A549 (cell line): Measurements from ENCODE around the gene KRTAP10-9. TPM values are rescaled to one million over a fixed set of nuclear protein-coding genes. Genes with fewer than 3 reads are reported as not detected.

Source experiments
- ATAC-seq, 2 experiments: fragments of 200-7000 bp in 1 of 2; fragments of >200 bp in 1 of 2; cut with Nextera tagmentation in 1 of 2; cut with Tn5 transposase in 1 of 2; 3 replicates each; pipeline versions ENCODE4 v1.8.0 to v1.9.1; 2018 to 2020; ENCODE audit warnings: mild to moderate bottlenecking in 1 of 2, moderate library complexity in 1 of 2
- CTCF ChIA-PET: fragments of 300-600 bp; sonication (Branson Sonifier 250); formaldehyde crosslinking; extraction: SDS; loops from one replicate; lab custom pipeline; 2021; ENCODE audit warnings: antibody characterized with exemption, inconsistent platforms; lab: Yijun Ruan, JAX
- POLR2A ChIA-PET: fragments of 350-600 bp; formaldehyde crosslinking; extraction: SDS; loops from one replicate; lab custom pipeline; 2021; ENCODE audit warnings: antibody characterized with exemption, inconsistent platforms; lab: Yijun Ruan, JAX
- DNase-seq, 2 experiments: peaks; one replicate each; pipeline versions ENCODE4 v3.0.0 to v3.0.0-alpha.2; 2011 to 2016; ENCODE audit warnings: low read depth in 1 of 2, low spot score in 1 of 2
- FAIRE-seq: peaks from 2 replicates; lab custom pipeline; 2011; peaks lifted over from hg19 to GRCh38; lab: Jason Lieb, UNC
- H3K27ac ChIP-seq, 2 experiments: fragments of >200 bp; sonication (Bioruptor Twin); formaldehyde crosslinking; 3 replicates each; pipeline ENCODE4 v1.5.1; 2016 to 2017
- H3K4me1 ChIP-seq: fragments of >200 bp; sonication (Bioruptor Twin); formaldehyde crosslinking; 3 replicates; pipeline ENCODE4 v1.6.1; 2016
- H3K4me2 ChIP-seq: fragments of >200 bp; sonication (Bioruptor Twin); formaldehyde crosslinking; 3 replicates; pipeline ENCODE4 v1.6.1; 2016
- H3K4me3 ChIP-seq: fragments of >200 bp; sonication (Bioruptor Twin); formaldehyde crosslinking; 3 replicates; pipeline ENCODE4 v1.5.1; 2016
- H3K9me3 ChIP-seq: fragments of >200 bp; sonication (Bioruptor Twin); formaldehyde crosslinking; 3 replicates; pipeline ENCODE4 v1.6.1; 2016
- ATOH8 ChIP-seq: fragments of 250-450 bp; sonication (Bioruptor Pico); IDR thresholded peaks from 2 replicates; pipeline ENCODE4 v1.5.0; 2020; ENCODE audit warnings: low read depth, mild to moderate bottlenecking, moderate library complexity
- CBX8 ChIP-seq: fragments of 200-600 bp; sonication (generic); IDR thresholded peaks from 2 replicates; pipeline ENCODE4 v1.6.1; 2016
- CHD2 ChIP-seq: fragments of 150-350 bp; IDR thresholded peaks from 2 replicates; pipeline ENCODE4 v1.6.1; 2014; ENCODE audit warnings: low read length; ENCODE audit not compliant: partially characterized antibody
- CHD4 ChIP-seq: fragments of 200-600 bp; sonication (generic); IDR thresholded peaks from 2 replicates; pipeline ENCODE4 v1.6.1; 2016; ENCODE audit warnings: antibody characterized with exemption, mild to moderate bottlenecking, borderline replicate concordance
- E2F6 ChIP-seq: IDR thresholded peaks from 2 replicates; pipeline ENCODE4 v1.6.1; 2012; ENCODE audit warnings: low read depth, borderline replicate concordance
- EHF ChIP-seq: fragments of 250-450 bp; sonication (Bioruptor Pico); IDR thresholded peaks from 2 replicates; pipeline ENCODE4 v1.5.0; 2020; ENCODE audit warnings: mild to moderate bottlenecking
- ELK1 ChIP-seq: fragments of 150-350 bp; IDR thresholded peaks from 2 replicates; pipeline ENCODE4 v1.6.1; 2014; ENCODE audit warnings: low read depth, mild to moderate bottlenecking, low read length
- HDAC2 ChIP-seq: fragments of 200-600 bp; sonication (generic); IDR thresholded peaks from 2 replicates; pipeline ENCODE4 v1.6.1; 2016
- HEYL ChIP-seq: fragments of 250-450 bp; sonication (Bioruptor Pico); IDR thresholded peaks from 2 replicates; pipeline ENCODE4 v1.8.0; 2021; ENCODE audit warnings: mild to moderate bottlenecking, moderate library complexity
- HOXA7 ChIP-seq: fragments of 250-450 bp; sonication (Bioruptor Pico); IDR thresholded peaks from 2 replicates; pipeline ENCODE4 v1.5.0; 2020; ENCODE audit warnings: mild to moderate bottlenecking, moderate library complexity
- JUNB ChIP-seq: fragments of >200 bp; sonication (Bioruptor Twin); formaldehyde crosslinking; IDR thresholded peaks from 2 replicates; pipeline ENCODE4 v1.6.1; 2016
- KDM1A ChIP-seq: fragments of 200-600 bp; sonication (generic); IDR thresholded peaks from 2 replicates; pipeline ENCODE4 v1.6.1; 2016; ENCODE audit warnings: low read depth, mild to moderate bottlenecking
- MAZ ChIP-seq: fragments of 150-350 bp; IDR thresholded peaks from 2 replicates; pipeline ENCODE4 v1.6.1; 2014; ENCODE audit warnings: antibody characterized with exemption, low read depth, low read length, borderline replicate concordance
- MYC ChIP-seq: IDR thresholded peaks from 2 replicates; pipeline ENCODE4 v1.6.1; 2012; ENCODE audit warnings: mild to moderate bottlenecking, inconsistent platforms, low read length, improper control_type of control experiment, borderline replicate concordance
- NPAS2 ChIP-seq: fragments of 250-450 bp; sonication (Bioruptor Pico); IDR thresholded peaks from 2 replicates; pipeline ENCODE4 v1.8.0; 2022; ENCODE audit warnings: mild to moderate bottlenecking, moderate library complexity, borderline replicate concordance
- PBX3 ChIP-seq: IDR thresholded peaks from 2 replicates; pipeline ENCODE4 v1.6.1; 2012
- PHF8 ChIP-seq: fragments of 200-600 bp; sonication (generic); IDR thresholded peaks from 2 replicates; pipeline ENCODE4 v1.6.1; 2016; ENCODE audit warnings: low read depth, mild to moderate bottlenecking, antibody characterized with exemption, moderate library complexity, borderline replicate concordance
- POLR2A ChIP-seq: IDR thresholded peaks from 2 replicates; pipeline ENCODE4 v1.6.1; 2012; ENCODE audit warnings: mild to moderate bottlenecking, low read length
- POLR2AphosphoS2 ChIP-seq: conservative IDR thresholded peaks from 2 replicates; pipeline ENCODE4 v1.6.1; 2012; ENCODE audit warnings: low read length, improper control_type of control experiment, inconsistent platforms
- SMC3 ChIP-seq: fragments of >200 bp; sonication (Bioruptor Twin); formaldehyde crosslinking; IDR thresholded peaks from 3 replicates; pipeline ENCODE4 v1.6.1; 2018; ENCODE audit warnings: inconsistent platforms
- TFCP2L1 ChIP-seq: fragments of 250-450 bp; sonication (Bioruptor Pico); IDR thresholded peaks from 2 replicates; pipeline ENCODE4 v1.5.0; 2021; ENCODE audit warnings: mild to moderate bottlenecking
- USF2 ChIP-seq: fragments of 450-650 bp; IDR thresholded peaks from 2 replicates; pipeline ENCODE4 v1.6.1; 2014; ENCODE audit warnings: antibody characterized with exemption
- ZSCAN20 ChIP-seq: fragments of 250-450 bp; sonication (Bioruptor Pico); IDR thresholded peaks from 2 replicates; pipeline ENCODE4 v1.8.0; 2022; ENCODE audit warnings: mild to moderate bottlenecking, moderate library complexity
- WGBS: methylation state at CpG from one replicate; pipeline ENCODE4 v1.1.6; 2017; ENCODE audit errors: missing lambda C conversion rate; 5-methylcytosine and 5-hydroxymethylcytosine counted together
- polyA plus RNA-seq, 4 experiments: library from polyadenylated mRNA; depleted of rRNA in 3 of 4; stranded (reverse); fragments of >200 nt; fragmentation: RNase III in 1 of 4; extraction: RNeasy Plus Mini Kit Qiagen cat#74134 plus additional on column Dnase treatment in 1 of 4; gene quantifications; 2 replicates in 3 of 4; 3 replicates in 1 of 4; pipeline ENCODE4 v1.2.3, GENCODE V29; 2011 to 2017
- TF ChIP-seq, protein P1 (sequence below): fragments of 200-600 bp; sonication (generic); IDR thresholded peaks from 2 replicates; pipeline ENCODE4 v1.6.1; 2016; ENCODE audit warnings: antibody characterized with exemption, mild to moderate bottlenecking, moderate library complexity
- TF ChIP-seq, protein P2 (sequence below): fragments of >200 bp; sonication (Bioruptor Twin); formaldehyde crosslinking; IDR thresholded peaks from 3 replicates; pipeline ENCODE4 v1.6.1; 2016
- TF ChIP-seq, protein P3 (sequence below): fragments of >200 bp; sonication (Bioruptor Twin); formaldehyde crosslinking; IDR thresholded peaks from 2 replicates; pipeline ENCODE4 v1.6.1; 2016

The KRTAP10-9 gene
- polyA plus RNA-seq, 2 of the 4 experiments (the other 2 are of a cell fraction) = not detected

DNA sequence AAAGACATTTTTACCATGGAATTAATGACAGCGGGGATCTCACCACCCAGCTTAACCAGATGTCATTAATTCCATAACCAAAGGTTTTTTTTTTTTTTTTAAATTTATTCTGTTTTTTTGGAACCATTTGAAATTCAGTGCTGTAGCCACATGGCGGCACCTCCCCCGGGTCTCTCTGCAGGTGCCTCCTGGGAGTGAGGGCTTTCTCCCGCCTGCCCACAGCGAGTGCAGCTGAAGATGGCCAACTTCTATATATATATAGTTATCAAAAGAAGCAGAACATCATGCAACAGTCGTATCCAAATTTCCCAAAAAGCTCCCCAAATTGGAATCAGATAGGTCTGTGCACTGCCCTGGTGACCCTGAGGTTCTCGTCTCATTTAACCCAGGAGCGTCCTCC is 11.4 kb upstream of the KRTAP10-9 start:
- H3K27ac ChIP-seq = no peak overlapping the region
- no peak for DNase-seq
- 8% methylated on average over 7 of the region's 8 CpGs for WGBS
- 0 out of 3 replicates have a peak, but pooled peaks cover 2% of the 10 kb centered on the region for H3K9me3 ChIP-seq
- CTCF ChIA-PET = interaction anchor here (0.6 kb wide), 2 partner anchors 24 to 61 kb away, joined by 3 to 5 read pairs; no protein-coding TSS in a partner anchor
- no peak overlapping the region for H3K4me2 ChIP-seq
- no peak overlapping the region for H3K4me3 ChIP-seq
- POLR2A ChIA-PET = no interaction called here
- no peak for ATAC-seq
- no peak for FAIRE-seq
- no peaks in the 10 kb centered on the region for H3K4me1 ChIP-seq
- no peak for TF ChIP-seq MYC
- TF ChIP-seq SMC3 = no peak
- TF ChIP-seq HOXA7 (CRISPR knock-in tag) = no peak
- TF ChIP-seq CBX8 = no peak
- TF ChIP-seq EHF (CRISPR knock-in tag) = no peak
- TF ChIP-seq, protein P1, sequence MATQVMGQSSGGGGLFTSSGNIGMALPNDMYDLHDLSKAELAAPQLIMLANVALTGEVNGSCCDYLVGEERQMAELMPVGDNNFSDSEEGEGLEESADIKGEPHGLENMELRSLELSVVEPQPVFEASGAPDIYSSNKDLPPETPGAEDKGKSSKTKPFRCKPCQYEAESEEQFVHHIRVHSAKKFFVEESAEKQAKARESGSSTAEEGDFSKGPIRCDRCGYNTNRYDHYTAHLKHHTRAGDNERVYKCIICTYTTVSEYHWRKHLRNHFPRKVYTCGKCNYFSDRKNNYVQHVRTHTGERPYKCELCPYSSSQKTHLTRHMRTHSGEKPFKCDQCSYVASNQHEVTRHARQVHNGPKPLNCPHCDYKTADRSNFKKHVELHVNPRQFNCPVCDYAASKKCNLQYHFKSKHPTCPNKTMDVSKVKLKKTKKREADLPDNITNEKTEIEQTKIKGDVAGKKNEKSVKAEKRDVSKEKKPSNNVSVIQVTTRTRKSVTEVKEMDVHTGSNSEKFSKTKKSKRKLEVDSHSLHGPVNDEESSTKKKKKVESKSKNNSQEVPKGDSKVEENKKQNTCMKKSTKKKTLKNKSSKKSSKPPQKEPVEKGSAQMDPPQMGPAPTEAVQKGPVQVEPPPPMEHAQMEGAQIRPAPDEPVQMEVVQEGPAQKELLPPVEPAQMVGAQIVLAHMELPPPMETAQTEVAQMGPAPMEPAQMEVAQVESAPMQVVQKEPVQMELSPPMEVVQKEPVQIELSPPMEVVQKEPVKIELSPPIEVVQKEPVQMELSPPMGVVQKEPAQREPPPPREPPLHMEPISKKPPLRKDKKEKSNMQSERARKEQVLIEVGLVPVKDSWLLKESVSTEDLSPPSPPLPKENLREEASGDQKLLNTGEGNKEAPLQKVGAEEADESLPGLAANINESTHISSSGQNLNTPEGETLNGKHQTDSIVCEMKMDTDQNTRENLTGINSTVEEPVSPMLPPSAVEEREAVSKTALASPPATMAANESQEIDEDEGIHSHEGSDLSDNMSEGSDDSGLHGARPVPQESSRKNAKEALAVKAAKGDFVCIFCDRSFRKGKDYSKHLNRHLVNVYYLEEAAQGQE = no peak
- TF ChIP-seq MAZ = no peak
- no peak for TF ChIP-seq USF2
- TF ChIP-seq POLR2A = no peak

- no peak for ATAC-seq
- WGBS = 29% methylated on average over 4 of the region's 17 CpGs
- H3K4me1 ChIP-seq = no peaks in the 10 kb centered on the region
- H3K27ac ChIP-seq = no peak overlapping the region
- H3K9me3 ChIP-seq = 0 out of 3 replicates have a peak, but pooled peaks cover 2% of the 10 kb centered on the region
- H3K4me2 ChIP-seq = no peak overlapping the region
- ChIA-PET CTCF (no interaction called here), POLR2A (no interaction called here)
- H3K4me3 ChIP-seq = no peak overlapping the region
- DNase-seq = no peak
- no peak for FAIRE-seq
- TF ChIP-seq PBX3 (no peak), ELK1 (no peak), ZSCAN20 (CRISPR knock-in tag) (no peak), E2F6 (no peak), HDAC2 (no peak), NPAS2 (no peak), ATOH8 (CRISPR knock-in tag) (no peak), KDM1A (no peak), HEYL (CRISPR knock-in tag) (no peak), PHF8 (no peak), CHD2 (no peak), POLR2AphosphoS2 (no peak), JUNB (no peak), TFCP2L1 (CRISPR knock-in tag) (no peak), CHD4 (no peak), SMC3 (no peak)
- TF ChIP-seq, protein P2, sequence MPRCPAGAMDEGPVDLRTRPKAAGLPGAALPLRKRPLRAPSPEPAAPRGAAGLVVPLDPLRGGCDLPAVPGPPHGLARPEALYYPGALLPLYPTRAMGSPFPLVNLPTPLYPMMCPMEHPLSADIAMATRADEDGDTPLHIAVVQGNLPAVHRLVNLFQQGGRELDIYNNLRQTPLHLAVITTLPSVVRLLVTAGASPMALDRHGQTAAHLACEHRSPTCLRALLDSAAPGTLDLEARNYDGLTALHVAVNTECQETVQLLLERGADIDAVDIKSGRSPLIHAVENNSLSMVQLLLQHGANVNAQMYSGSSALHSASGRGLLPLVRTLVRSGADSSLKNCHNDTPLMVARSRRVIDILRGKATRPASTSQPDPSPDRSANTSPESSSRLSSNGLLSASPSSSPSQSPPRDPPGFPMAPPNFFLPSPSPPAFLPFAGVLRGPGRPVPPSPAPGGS = no peak
- TF ChIP-seq, protein P3, sequence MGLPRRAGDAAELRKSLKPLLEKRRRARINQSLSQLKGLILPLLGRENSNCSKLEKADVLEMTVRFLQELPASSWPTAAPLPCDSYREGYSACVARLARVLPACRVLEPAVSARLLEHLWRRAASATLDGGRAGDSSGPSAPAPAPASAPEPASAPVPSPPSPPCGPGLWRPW = no peak
These were observed 10.8 kb upstream of the KRTAP10-9 start for GRCh38 chr21:44615911-44616590.
